NCI-H187 treated with DMSO at 0.1 percent for 48 hours (cell line): ENCODE data around the gene EFHB.
"Not testable (repeated sequence)": the region's sequence is repeated elsewhere in the genome, so short reads cannot be mapped to it uniquely, and the experiment has no call there.

ENCODE experiments used
- DNase-seq: peaks from one replicate; lab custom pipeline; 2025; lab: John Stamatoyannopoulos, UW

EFHB gene

DNA sequence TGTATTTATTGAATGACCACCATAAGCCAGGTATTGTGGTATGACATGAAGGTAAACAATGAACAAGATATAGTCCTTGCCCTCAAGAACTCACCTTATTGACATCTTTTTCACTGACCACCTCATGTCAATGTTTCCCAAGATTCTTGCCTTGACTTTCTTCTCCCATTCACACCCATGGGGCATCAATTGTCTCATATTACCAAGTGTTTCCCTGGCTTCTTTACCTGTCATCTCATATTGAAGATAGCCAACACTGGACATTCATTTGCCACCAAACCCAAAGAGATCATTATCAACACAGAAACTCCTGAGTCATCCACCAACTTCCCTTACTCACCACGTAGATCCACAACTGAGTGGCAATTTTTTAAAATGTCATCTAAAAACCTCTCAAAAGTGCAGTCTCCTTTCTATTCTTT is 2.2 kb downstream of the EFHB start:
- no peak for DNase-seq

- DNase-seq, result no peak
Observed at GRCh38 chr3:19931180-19931692, 2.8 kb downstream of the EFHB start.

- no peak for DNase-seq
Observed at GRCh38 chr3:19920401-19921080, 13.5 kb downstream of the EFHB start.

GRCh38 chr3:19917167-19917566 is 16.9 kb downstream of the EFHB start:
- DNase-seq, result no peak

DNA sequence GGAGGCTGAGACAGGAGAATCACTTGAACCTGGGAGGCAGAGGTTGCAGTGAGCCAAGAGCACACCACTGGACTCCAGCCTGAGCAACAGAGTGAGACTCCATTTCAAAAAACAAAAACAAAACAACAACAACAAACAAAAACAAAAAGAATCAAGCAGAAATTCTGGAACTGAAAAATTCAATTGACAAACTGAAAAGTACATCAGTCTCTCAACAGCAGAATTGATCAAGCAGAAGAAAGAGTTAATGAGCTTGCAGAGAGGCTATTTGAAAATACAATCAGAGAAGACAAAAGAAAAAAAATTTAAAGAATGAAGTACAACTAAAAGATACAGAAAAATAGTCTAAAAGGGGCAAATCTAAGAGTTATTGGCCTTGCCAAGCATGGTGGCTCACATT is 22.6 kb downstream of the EFHB start:
- DNase-seq, result no peak

- no peak for DNase-seq
Observed at GRCh38 chr3:19907523-19907922, 26.5 kb downstream of the EFHB start.

GRCh38 chr3:19903649-19904048 is 30.4 kb downstream of the EFHB start:
- no peak for DNase-seq

- no peak for DNase-seq
Observed at GRCh38 chr3:19901918-19902317, 32.1 kb downstream of the EFHB start.

DNA sequence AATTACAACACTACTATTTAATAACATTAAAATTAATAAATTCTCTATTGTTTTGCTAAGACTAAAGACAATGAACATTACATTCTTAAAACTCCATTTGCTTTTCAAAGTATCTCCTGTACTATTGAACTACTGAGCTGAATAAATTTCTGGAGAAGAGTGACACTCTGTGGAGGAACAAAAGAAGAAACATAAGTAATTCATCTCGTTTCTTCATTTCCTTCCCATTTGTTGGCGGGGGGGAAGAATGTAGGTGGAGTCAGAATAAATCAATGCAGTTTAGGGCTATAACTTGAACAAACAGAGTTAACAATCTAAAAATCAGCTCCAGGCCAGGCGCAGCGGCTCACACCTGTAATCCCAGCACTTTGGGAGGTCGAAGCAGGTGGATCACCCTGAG is 32.7 kb downstream of the EFHB start:
- DNase-seq, result no peak

GRCh38 chr3:19899833-19900232 is 34.2 kb downstream of the EFHB start:
- not testable (repeated sequence) for DNase-seq

DNA sequence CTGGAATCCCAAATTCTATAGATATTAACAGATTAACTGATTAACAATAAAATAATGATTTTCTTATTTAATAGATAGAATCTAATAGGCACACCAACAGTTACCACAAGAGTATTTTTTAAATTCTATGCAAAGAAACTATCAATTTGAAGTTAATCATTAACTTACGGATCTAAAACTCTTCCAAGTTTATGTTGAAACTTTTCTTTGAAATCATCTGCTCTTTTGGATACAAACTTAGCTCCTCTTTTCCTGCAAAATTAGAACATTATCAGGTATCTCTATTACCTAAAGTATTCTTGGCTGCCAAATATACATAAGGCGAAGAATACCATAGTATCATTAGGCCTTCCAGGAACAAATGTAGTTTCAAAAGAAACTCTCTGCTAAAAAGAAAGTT is 34.8 kb downstream of the EFHB start:
- DNase-seq, result no peak

- no peak for DNase-seq
Observed at GRCh38 chr3:19898721-19899120, 35.3 kb downstream of the EFHB start.

GRCh38 chr3:19891740-19892139 is 42.3 kb downstream of the EFHB start:
- no peak for DNase-seq

DNA sequence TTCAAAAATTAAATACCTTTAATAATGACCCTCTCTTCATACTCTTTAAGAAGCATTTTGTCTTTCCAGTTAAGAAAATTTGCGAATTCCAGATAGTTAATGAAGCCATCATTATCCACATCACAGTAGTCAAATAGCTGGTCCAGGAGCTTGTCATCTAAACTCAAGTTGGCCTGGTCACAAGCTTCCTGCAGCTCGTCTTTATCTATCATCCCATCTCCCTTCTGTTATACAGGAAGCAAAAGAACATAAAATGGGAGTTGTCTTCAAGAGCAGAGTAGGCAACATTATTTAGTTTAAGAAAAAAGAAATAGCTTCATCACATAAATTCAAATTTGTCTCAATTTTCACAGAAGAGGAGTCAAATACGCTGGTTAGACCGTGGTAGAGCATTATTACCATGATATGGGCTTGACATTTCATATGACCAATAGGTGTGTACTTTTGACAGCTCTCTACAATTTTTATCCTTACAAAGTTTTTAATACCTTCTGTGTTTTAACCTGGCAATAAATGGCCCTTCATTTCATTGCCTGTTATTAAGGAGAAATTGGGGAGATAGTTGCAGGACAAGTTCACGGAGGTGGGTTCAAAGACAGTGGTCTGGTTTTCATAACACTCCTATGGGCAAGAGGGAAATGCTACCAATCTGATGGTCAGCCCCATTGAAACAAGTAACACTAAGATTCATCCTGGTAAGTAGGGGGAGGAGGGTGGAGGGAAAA is 45.4 kb downstream of the EFHB start:
- DNase-seq, result no peak

- not testable (repeated sequence) for DNase-seq
Observed at GRCh38 chr3:19887122-19887521, 46.9 kb downstream of the EFHB start.

- DNase-seq, result no peak
Observed at GRCh38 chr3:19886404-19886803, 47.6 kb downstream of the EFHB start.

GRCh38 chr3:19885468-19885867 is 48.5 kb downstream of the EFHB start:
- DNase-seq, result no peak

GRCh38 chr3:19881852-19882251 is 52.2 kb downstream of the EFHB start:
- no peak for DNase-seq

- DNase-seq, result no peak
Observed at GRCh38 chr3:19881036-19881435, 53.0 kb downstream of the EFHB start.

- DNase-seq, result no peak
Observed at GRCh38 chr3:19877656-19878055, 56.4 kb downstream of the EFHB start.

GRCh38 chr3:19866751-19867347 is 67.2 kb downstream of the EFHB start:
- no peak for DNase-seq

GRCh38 chr3:19855318-19855717 is 78.7 kb downstream of the EFHB start:
- not testable (repeated sequence) for DNase-seq

GRCh38 chr3:19846609-19847008 is 87.4 kb downstream of the EFHB start:
- not testable (repeated sequence) for DNase-seq
